Measurements from ENCODE around the gene VAV3. TPM values are rescaled to one million over a fixed set of nuclear protein-coding genes. Genes with fewer than 3 reads are reported as not detected.

VAV3 gene
- total and polyA plus RNA-seq, 2 of the 8 experiments (the other 6 are each of a cell fraction or from before 2014, with no cell fraction given), result 2.9 to 7.9 TPM

- no peak for TF ChIP-seq ATF2 (IDR thresholded peaks at IDR 0.05; ENCODE audit: low read length)
- no peak for TF ChIP-seq HDAC2 (IDR thresholded peaks at IDR 0.05; ENCODE audit: borderline replicate concordance in 1 of 2, low read depth in 2 of 2, low read length in 2 of 2)
- TF ChIP-seq USF2 (IDR thresholded peaks at IDR 0.05; ENCODE audit: low read length), result 0 out of 2 replicates have a peak, but pooled peaks have one; percentile 28
- TF ChIP-seq YY1 (IDR thresholded peaks at IDR 0.05; ENCODE audit: low read depth, low read length), result 0 out of 2 replicates have a peak, but pooled peaks have one; percentile 53
- TF ChIP-seq RFX5 (IDR thresholded peaks at IDR 0.05; ENCODE audit: borderline replicate concordance, low read depth, low read length), result no peak
- no peak for TF ChIP-seq GABPA (IDR thresholded peaks at IDR 0.05; ENCODE audit: borderline replicate concordance, insufficient read depth, low read length)
- TF ChIP-seq HDAC6 (IDR thresholded peaks at IDR 0.05; ENCODE audit: low read depth, low read length), result no peak
- TF ChIP-seq TAF7 (optimal IDR thresholded peaks at IDR 0.05; ENCODE audit: borderline replicate concordance, low read depth, low read length), result no peak
- no peak for TF ChIP-seq EGR1 (IDR thresholded peaks at IDR 0.05; ENCODE audit: borderline replicate concordance, low read depth, low read length)
- TF ChIP-seq SIX5 (IDR thresholded peaks at IDR 0.05; ENCODE audit: low read depth, low read length), result no peak
- TF ChIP-seq FOSL1 (IDR thresholded peaks at IDR 0.05; ENCODE audit: insufficient read depth, low read depth, low read length), result no peak
- TF ChIP-seq SP4 (IDR thresholded peaks at IDR 0.05; ENCODE audit: low read length), result no peak
- TF ChIP-seq RNF2 (IDR thresholded peaks at IDR 0.05; ENCODE audit: borderline replicate concordance, low read depth, low read length, missing control alignments, poor library complexity, severe bottlenecking), result no peak
- TF ChIP-seq RAD21 (IDR thresholded peaks at IDR 0.05 in 1 of 2, conservative IDR thresholded peaks at IDR 0.05 in 1 of 2; ENCODE audit: low read depth in 2 of 2, low read length in 2 of 2), result no peak
- TF ChIP-seq KDM5A (IDR thresholded peaks at IDR 0.05; ENCODE audit: low read length), result no peak
- no peak for TF ChIP-seq ASH2L (IDR thresholded peaks at IDR 0.05; ENCODE audit: low read length)
- no peak for TF ChIP-seq KDM4A (IDR thresholded peaks at IDR 0.05; ENCODE audit: low read depth, low read length, severe bottlenecking)
- no peak for TF ChIP-seq BRCA1 (IDR thresholded peaks at IDR 0.05; ENCODE audit: low read depth, low read length)
- no peak for TF ChIP-seq BCL11A (IDR thresholded peaks at IDR 0.05; ENCODE audit: low read depth in 2 of 2, low read length in 2 of 2)
- TF ChIP-seq POLR2A (IDR thresholded peaks at IDR 0.05; ENCODE audit: control extremely low read depth in 1 of 2, low read depth in 2 of 2, low read length in 2 of 2), result no peak
- no peak for TF ChIP-seq SIRT6 (IDR thresholded peaks at IDR 0.05; ENCODE audit: low read length)
- TF ChIP-seq ATF3 (IDR thresholded peaks at IDR 0.05; ENCODE audit: insufficient read depth, low read depth, low read length), result no peak
Measured at GRCh38 chr1:107538502-107538901, 426.5 kb downstream of the VAV3 start (continued).
